Vagina (tissue), 2 donors: ENCODE results near the gene TTLL5.

Experiments used
- CTCF ChIP-seq, 3 experiments: fragments of 450-650 bp in 2 of 3; fragments of 200-600 bp in 1 of 3; sonication (generic) in 1 of 3; IDR thresholded peaks; one replicate each; pipeline ENCODE4 v1.5.1; 2017 to 2019; ENCODE audit warnings: antibody characterized with exemption in 3 of 3, mild to moderate bottlenecking in 2 of 3, moderate library complexity in 2 of 3
- POLR2AphosphoS5 ChIP-seq, 2 donors: sonication (generic); formaldehyde crosslinking; IDR thresholded peaks; one replicate each; pipeline ENCODE4 v1.9.0; 2017; ENCODE audit warnings: antibody characterized with exemption in 2 of 2, mild to moderate bottlenecking in 2 of 2, low read depth in 1 of 2; ENCODE audit not compliant: insufficient read depth in 1 of 2

GRCh38 chr14:75977582-75977943 is 316.5 kb downstream of the TTLL5 start:
- TF ChIP-seq POLR2AphosphoS5 (IDR thresholded peaks at IDR 0.05; ENCODE audit: insufficient read depth in 1 of 2, low read depth in 1 of 2) (peak in 1 of 2 donors; percentile 41), CTCF (IDR thresholded peaks at IDR 0.05) (no peak)
